Stimulated activated CD8-positive, alpha-beta memory T cell treated with anti-CD3 and anti-CD28 coated beads, Interleukin-12 subunit alpha, Interleukin-12 subunit beta, amount 100 ng/mL, for 24 hours (primary cell): ENCODE results near the gene CDK18.

Source experiments
- DNase-seq: peaks from one replicate; pipeline ENCODE4 v3.0.0-alpha.2; 2020; ENCODE audit errors: extremely low read depth

Gene CDK18

DNA sequence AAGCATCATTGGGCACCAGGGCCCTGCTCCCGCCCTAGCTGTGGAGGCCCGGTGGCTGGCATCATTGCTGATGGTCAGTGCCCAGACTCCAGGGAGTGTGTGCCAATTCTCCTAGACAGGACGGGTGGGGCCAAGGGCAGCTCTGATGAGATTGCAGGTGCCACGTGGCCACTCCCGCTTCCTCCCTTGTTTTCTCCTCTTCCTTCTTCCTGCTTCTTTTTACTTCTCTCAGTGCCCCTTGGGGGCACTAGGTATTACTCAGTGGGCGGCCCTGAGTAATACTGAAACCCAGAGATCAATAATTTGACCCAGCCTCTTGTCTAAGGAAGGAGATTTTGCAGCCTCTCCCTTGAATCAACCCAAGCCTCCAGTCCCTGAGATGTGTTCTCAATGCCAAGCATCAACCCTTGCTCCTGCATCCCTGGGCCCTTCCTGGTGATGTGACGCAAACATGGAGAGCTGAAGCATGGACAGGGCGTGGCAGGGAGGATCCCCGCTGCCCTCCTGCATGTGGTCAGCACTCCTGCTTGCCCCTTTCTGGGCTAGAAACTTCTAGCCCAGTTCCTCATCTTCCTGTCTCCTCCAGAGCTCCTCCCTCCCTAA, 32.4 kb downstream of the CDK18 start:
- DNase-seq, result no peak

DNA sequence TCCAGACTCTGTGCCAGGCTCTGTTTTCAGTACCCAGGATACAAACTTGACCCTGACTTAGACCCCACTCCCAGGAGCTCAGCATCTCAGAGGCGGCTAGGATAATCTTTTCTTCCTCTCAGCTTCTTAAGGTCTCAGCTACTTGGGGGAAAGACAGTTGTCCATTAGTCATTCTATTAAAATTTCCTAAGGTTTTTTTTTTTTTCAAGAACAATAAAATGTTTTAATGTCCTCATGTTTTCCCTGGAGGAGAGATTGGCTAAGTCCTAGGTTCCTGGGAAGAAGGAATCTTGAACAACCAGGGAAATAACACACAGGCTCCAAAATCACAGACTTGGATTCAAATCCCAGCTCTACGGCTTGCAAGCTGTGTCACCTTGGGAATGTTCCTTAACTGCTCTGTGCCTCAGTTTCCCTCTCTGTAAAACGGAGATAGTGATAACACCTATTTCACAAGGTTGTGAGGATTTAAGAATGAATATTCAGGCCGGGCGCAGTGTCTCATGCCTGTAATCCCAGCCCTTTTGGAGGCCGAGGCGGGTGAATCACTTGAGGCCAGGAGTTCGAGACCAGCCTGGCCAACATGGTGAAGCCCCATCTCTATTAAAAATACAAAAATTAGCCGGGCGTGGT, 33.0 kb downstream of the CDK18 start:
- DNase-seq, result no peak

DNA sequence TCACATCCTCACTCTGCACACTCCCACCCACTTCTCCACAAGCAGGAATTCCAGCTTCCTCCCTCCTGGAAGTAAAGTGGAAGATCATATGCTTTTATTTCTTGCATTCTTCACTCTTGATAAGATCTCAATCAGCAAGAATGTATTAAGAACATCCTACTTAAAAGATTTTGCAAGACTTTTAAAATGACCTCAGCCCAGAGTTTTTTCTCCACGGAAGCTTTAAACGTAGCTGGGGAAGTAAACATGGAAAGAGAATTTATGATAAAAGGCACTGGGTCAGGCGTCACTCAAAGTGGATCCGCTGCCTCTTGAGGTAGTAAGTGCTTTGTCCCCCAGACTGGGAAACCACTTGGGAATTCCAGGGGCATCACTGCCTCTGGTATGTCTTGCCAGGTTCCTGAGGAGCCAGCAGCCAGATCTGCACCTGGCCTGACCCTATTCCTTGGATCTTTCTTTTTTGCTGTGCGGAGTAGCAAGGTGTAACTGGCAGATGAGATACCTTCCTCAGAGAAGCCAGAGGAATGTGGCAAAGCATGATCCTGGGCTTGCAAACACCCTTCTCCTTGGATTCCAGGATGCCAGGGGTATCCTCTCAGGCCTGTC, 33.9 kb downstream of the CDK18 start:
- DNase-seq, result no peak

DNA sequence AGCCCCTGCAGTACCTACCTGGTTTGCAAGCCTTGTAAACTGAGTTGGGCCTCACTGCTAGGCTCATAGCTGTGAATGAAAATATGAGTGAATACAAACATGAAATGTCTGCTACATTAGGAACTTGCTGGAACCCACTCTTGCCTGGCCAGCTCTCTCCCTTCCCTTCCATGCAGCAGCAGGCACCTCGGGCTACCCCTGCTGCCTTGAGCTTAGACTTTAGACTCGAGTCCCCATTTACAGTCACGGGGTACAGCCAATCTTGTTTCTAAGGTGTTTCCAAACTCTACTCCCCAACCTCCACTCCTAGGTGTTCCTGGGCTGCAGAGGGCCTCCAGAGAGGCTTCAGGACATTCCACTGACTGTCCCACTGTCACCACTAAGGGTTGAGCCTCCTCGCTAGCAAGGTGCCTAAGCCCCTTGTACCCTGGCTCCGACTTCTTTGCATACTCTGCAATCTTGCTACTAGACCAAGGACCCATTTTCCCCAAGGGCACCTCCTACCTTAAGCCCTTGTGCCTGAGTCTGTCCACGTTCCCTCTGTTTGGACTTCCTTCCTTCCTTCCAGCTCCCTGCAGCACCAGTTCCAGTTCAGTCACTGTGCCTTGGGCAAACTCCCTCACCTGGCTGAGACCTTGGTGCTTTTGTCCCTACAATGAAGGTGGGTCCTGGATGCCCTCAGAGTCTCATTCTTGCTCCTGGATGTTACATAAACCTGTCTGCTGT, 36.9 kb downstream of the CDK18 start:
- DNase-seq, result no peak

DNA sequence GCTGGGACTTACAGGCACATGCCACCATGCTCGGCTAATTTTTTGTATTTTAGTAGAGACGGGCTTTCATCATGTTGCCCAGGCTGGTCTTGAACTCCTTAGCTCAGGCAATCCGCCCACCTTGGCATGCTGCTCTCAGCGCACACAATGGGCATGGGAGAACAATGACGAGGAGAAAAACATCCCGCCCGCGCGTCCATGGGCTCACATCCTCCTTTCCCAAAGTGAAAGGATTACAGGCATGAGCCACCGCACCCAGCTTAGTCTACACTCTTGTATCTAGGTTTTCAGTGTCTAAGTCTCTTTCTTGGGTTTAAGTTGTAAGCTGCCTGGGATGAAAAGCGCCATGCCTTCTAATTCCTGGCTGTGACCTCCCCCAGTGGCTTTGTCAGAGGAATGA, 37.9 kb downstream of the CDK18 start:
- no peak for DNase-seq

DNA sequence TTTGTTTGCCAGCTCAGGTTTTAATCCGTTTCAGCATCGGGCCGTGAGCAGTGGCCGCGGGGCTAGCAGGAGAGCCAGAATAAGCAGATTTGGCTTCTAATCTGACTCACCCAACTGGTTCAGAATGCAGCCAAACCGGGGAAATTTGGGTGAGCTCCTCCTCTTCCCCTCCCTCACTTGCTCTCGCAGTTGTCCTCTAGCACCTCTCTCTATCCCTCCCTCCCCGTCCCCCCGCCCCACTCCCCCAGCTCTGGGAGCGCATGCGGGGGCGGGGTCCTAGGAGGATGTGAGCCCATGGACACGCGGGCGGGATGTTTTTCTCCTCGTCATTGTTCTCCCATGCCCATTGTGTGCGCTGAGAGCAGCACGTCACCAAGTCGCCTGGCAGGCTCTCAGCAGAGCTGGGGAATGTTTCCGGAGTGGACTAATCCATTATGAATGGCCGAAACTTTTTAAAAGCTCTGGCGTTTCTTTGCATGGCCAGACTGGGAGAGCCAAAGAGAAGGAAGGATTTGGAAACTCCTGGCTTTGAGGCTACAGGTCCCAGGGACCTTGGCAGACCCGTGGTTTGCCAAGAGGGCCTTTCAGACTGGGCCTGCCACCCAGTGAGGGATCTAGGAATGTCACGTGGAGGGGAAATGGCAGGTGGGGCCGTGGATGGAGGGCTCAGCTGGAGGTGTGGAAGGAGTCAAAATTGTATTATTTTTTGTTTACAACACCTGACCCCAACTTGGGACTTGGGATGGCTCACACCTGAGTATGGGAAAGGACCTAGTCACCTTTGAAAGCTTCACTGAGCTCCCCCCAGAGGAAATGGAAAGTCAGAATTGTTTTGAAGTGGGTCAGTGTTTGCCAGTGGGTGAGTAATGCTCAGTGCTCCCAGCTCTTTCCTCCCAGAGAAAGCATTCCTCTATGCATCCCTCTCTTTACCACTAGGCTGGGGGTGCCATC, 39.2 kb downstream of the CDK18 start:
- DNase-seq, result no peak

DNA sequence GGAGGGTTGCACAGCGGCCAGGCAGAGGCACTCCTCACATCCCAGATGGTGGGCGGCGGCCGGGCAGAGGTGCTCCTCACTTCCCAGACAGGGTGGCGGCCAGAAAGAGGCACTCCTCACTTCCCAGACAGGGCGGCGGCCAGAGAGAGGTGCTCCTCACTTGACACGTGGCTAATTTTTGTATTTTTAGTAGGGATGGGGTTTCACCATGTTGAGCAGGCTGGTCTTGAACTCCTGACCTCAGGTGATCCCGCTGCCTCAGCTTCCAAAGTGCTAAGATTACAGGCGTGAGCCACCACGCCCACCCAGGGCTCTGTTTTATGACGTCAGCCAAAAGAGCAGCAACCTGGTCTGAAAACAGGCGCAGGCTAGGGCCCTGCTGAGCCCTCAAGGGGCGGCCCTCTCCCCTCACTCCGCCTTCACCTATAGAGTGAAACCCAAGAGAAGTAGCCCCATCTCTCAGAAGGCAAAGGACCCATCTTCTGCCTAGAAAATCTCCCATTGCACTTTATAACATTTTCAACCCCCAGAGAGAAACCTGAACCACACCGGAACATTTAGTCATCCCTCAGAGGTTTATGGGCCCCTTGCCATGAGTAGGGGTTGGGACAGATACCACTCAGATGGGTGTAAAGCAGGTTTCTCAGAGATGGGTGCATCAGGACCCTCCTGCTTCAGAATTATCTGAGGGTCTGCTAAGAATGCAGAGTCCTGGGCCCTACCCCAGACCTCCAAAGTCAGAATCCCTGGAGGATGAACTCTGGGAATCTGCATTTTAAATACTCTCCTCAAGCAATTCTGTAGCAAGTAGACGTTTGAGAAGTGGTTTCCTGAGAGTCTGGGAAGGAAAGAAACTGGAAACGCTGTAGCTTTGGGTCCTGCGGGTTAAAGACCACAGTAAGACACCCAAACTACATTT, 40.8 kb downstream of the CDK18 start:
- no peak for DNase-seq

DNA sequence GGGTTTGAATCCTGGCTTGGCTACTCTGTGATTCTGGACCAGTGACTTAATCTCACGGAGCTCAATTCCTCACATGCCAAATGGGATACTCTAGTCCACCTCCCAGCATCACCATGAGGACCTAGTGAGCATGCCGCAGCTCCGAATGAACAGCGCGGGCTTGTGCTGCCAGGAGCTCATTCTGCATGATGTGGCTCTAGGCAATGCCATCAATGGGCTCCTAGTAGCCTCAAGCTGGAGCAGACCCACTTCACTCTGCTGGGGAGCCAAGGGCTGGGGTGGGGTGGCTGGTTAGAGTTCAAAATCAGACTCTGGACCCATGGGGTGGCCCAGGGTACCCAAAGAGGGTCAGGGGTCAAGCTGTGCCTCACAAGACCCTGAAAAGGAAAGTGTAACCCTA, 41.5 kb downstream of the CDK18 start:
- DNase-seq, result no peak

DNA sequence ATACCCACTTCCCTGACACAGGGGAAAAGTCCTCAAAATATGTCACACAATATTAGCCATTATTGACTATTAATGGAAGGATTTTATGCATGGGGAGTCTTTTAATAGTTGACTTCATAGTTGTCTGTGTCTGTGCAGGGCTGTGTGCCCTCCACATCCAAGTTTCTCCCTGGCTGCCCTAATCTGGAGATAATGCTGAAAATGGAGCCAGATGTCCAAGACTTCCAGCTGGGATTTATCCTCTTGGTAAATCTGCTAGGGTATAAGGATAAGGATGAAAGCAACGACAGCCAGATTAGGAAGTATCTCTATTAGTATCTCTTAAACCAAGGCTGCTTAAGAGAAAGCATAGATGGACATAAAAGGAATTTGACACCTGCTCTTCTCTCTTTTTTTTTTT, 42.1 kb downstream of the CDK18 start:
- no peak for DNase-seq

DNA sequence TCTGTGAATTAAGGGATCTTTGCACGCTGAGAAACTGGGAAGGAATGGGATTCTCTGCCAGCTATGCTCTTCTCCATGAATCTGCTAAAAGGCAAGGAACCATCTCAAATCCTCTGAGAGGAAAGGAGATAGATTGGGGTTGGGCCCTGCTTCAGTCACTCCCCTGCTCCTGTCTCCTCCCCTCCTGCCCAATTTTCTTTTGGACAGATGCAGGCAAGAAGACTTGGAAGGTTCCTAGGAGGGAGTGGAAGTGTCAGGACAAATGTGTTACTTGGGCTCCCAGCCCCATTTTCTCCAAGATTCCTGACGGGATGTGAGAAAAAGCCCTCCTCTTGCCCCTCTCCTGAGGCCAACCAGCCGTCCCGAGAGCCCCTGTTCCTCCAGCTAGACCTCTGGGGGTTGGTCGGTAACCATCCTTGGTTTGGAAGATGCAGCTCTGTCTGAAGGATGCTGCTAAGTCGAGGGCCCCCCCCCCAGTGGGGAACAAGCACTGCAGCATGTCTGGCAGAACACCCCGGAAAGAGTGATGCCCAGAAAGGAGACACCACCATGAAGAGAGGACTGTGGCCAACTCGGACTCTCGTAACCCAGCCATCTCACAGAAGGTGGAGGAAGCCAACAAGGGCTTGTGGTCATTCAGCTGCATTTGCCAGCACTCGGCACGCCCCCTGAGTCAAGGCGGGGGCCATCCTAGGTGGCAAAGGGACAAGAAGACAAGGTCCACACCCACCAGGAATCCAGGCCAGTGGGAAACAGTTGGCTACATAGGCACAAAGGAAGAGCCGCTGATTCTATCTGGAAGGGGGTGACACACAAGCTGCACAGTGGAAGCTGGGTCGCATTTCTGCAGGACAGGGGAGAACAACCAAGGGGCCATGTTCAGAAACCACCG, 43.7 kb downstream of the CDK18 start:
- no peak for DNase-seq

DNA sequence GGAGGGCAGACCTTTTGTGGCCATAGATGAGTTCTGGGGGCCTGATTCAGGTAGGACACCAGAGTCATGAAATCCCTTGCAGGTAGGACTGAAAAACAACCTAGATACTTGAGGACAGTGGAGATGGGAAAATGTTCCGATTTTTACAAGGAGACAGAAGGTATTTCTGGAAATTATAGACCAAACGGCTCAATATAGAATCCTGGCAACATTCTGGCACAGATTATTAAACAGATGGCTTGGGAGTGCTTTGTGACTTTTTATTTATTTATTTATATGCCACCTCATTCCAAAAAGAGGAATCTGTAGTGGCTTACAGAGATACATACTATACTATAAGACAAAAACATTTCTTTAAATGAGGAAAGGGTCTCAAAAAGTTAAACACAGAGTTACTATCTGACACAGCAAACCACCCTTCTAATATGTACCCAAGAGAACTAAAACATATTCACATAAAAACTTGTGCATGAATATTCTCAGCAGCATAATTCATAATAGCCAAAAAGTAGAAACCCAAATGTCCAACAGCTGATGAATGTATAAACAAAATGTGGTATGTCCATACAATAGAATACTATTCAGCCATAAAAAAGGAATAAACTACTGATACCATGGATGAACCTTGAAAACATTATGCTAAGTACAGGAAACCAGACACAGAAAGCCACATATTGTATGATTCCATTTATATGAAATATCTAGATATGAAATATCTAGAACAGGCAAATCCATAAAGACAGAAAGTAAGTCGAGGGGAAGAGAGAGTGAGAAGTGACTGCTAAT, 49.8 kb downstream of the CDK18 start:
- no peak for DNase-seq

DNA sequence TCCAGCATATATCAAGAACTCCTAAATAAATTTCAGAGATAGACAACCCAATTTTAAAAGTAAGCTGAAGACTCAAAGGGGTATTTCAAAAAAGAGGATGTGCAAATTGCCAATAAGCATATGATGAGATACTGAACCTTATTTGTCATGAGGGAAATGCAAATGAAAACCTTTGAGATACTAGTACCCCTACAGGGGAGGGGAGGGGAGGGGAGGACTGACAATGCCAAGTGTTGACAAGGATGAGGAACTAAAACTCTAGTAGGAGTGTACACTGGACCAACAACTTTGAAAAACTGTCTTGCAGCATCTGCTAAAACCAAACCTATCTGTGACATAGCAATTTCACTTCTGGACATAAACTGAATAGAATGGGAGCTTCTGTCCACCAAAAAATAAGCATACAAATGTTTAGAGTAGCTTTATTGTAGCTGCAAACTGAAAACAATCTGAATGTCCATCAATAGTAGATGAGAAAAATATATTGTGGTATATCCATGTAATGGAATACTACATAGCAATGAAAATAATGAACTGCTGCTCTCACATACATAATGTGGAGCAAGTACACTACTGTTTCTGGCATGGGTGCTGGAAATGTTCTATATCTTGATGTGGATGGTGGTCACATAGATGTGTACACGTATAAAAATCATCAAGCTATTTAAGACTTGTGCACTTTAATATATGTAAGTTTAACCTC, 57.2 kb downstream of the CDK18 start:
- no peak for DNase-seq

DNA sequence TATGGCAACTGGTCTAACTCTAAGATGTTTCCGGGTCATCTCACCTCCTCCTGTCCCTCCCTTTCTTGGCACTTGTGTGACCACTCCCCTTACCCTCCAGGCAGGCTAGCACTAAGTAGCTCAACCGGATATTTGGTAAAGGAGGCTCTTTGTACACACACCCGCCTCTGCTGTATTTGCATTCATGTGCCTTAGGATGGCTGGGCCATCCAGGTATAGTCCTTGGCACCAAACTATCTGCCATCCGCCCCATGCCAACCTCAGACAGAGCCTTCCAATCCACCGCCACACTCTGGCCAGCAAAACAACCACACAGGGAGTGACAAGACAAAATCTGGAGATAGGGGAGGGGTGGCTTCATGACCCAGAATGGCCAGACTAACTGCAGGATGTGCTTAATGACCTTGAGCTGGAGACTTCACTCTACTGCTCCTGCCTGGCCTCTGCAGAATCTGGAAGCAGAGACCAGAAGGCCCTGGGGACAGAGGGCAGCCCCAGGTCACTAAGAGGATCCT, 59.5 kb downstream of the CDK18 start:
- DNase-seq, result no peak

DNA sequence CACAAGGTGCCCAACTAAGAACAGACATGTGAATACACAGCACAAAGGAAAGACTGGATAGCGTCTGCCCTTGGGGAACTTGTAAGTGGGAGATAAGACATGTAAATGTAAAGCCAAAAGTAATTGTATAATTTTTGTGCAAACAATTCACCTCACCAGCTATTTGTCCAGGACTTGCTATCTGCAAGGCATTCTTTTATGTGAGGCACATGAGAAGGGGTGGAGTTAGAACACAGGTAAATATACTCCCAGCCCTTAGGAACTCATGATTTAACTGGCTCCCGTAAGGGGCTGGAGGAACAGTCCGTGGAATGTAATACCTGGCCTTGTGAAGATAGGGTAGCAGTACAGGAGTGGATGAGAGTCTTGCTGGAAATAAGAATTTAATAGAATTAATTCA, 61.3 kb downstream of the CDK18 start:
- DNase-seq, result no peak

DNA sequence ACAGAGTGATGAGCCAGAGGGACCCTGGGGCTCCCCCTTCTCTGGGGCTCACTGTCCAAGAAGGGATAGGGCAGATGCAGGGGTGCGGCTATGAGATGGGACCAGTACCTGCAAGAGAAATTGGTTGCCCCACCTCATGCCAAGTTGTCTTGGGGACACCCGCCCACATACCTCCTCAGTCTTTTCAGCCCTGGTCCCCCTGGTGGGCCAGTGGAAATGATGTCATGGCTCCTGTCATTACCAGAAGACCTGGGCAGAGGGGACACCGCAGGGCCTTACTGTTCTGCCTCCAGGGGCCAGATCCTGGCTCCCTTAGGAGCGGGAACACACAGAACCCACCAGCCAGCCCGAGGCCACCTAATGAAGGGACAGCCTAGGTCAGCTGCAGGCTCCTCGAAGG, 63.2 kb downstream of the CDK18 start:
- no peak for DNase-seq

DNA sequence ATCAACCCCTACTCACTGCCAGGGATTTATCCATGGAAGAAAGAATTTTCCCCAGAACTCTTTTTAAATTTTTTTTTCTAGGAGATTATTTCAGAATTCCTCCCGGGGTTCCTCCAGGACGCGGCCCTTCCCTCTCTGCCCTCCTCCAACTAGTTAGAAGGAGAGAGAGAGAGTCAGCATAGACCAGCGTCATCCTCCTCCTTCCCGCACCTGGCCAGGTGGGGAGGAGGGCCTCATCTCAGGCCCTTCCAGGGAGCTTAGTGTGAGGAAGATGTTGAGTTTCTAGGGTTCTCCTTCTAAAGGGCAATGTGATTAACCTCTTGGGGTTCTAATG, 63.6 kb downstream of the CDK18 start:
- DNase-seq, result no peak

DNA sequence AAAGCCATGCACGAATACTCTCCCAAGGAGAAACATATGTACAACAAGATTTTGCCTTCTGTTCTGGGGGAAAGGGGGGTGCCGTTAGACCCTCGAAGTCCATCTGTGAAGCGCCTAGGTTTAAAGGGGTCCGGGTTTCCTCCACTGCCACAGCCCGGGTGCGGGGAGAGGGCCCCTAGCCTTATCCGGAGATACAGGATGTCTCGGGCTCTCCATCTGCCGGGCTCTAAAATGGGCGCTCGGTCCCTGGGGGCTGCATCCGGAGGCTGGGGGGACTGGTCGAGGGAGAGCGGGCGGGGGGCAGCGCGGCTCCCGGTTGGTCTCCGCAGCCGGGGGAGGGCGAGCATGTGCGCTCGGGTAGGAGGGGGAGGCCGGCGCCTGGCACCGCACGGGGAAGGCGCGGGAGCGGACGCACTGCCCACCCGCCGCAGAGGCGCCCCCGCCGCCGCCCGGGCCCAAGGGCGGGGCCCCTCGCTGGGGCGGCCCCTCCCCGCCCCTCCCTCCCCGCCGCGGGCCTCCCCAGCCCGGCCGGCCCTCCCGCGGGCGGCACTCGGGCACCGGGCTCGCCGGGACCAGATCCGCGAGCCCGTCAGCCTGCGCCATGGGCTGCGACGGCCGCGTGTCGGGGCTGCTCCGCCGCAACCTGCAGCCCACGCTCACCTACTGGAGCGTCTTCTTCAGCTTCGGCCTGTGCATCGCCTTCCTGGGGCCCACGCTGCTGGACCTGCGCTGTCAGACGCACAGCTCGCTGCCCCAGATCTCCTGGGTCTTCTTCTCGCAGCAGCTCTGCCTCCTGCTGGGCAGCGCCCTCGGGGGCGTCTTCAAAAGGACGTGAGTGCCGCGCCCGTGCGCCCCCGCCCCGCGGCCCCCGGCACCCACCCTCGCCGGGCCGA, 64.2 kb downstream of the CDK18 start:
- no peak for DNase-seq
